ENCODE measurements around the gene LRRC43.
A peak's percentile ranks its signal among the peaks of the same experiment; 100 is the strongest.

The LRRC43 gene

GRCh38 chr12:122139266-122139665 lies 43.7 kb upstream of the LRRC43 start:
- no CpG with 5 or more reads among the region's 15 CpGs for WGBS, 2 donors (ENCODE audit: extremely low coverage in 2 of 2, insufficient read length in 2 of 2, insufficient replicate concordance in 1 of 2)
- no peak overlapping the region for H2BK5ac ChIP-seq (ENCODE audit: low read length)

DNA sequence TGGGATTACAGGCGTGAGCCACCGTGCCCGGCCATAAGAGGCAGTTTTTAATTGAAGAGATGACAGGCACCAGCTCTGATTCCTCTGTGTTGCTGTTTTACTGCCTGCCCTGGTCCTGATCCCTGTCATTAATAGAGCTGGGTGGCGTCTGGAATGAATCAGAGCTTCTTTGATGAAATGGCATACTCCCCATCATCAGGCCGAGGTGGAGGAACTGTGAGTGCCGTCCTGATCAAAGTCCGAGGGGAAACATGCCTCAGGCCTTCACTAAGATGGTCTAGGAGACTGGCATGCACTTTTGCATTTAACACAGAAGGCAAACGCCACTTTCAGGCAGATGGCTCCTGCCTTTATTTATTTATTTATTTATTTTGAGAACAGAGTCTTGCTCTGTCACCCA lies 43.0 kb upstream of the LRRC43 start:
- no peak overlapping the region for H3K18ac ChIP-seq (ENCODE audit: low read length)
- no peak overlapping the region for H2AFZ ChIP-seq (ENCODE audit: low read length)
- H2BK5ac ChIP-seq (ENCODE audit: low read length) = no peak overlapping the region
- no peak overlapping the region for H3K4me2 ChIP-seq (ENCODE audit: insufficient read depth, low read length, poor library complexity, severe bottlenecking)
- H3K14ac ChIP-seq (ENCODE audit: low read length) = no peak overlapping the region
- no CpG with 5 or more reads among the region's 8 CpGs for WGBS, 2 donors (ENCODE audit: extremely low coverage in 2 of 2, insufficient read length in 2 of 2, insufficient replicate concordance in 1 of 2)
- no peak overlapping the region for H2BK15ac ChIP-seq (ENCODE audit: low read length)
- no peak overlapping the region for H2BK12ac ChIP-seq (ENCODE audit: low read length)
- no peaks in the 10 kb centered on the region for H3K27me3 ChIP-seq (ENCODE audit: control insufficient read depth in 3 of 3, insufficient read depth in 3 of 3, low read depth in 1 of 3, low read length in 3 of 3)
- H3K27ac ChIP-seq (replicated peaks; ENCODE audit: low read length) = no peak overlapping the region
- no peak overlapping the region for H2BK120ac ChIP-seq (ENCODE audit: low read depth, low read length)
- H4K91ac ChIP-seq (ENCODE audit: low read depth, low read length, poor library complexity) = no peak overlapping the region
- H3K9me3 ChIP-seq (replicated peaks in 1 of 2; ENCODE audit: control insufficient read depth in 2 of 2, insufficient read depth in 1 of 2, low read depth in 1 of 2, low read length in 2 of 2) = peaks cover 23 to 28% of the 10 kb centered on the region in 2 donors
- no peaks in the 10 kb centered on the region for H3K79me1 ChIP-seq (ENCODE audit: low read depth, low read length)
- H3K36me3 ChIP-seq (replicated peaks in 1 of 2; ENCODE audit: control insufficient read depth in 2 of 2, insufficient read depth in 2 of 2, low read length in 2 of 2) = peaks cover 14 to 77% of the 10 kb centered on the region in 2 donors
- no peak overlapping the region for H4K8ac ChIP-seq (ENCODE audit: low read depth, low read length)
- H3K4ac ChIP-seq (ENCODE audit: low read length) = no peak overlapping the region
- H2AK5ac ChIP-seq (ENCODE audit: low read depth, low read length) = no peak overlapping the region
- no peak overlapping the region for H3K9ac ChIP-seq (ENCODE audit: low read depth, low read length, poor library complexity)
- no peak for DNase-seq (ENCODE audit: low spot score)
- H3K23ac ChIP-seq (ENCODE audit: low read depth, low read length, poor library complexity) = no peak overlapping the region
- no peak overlapping the region for H3K4me3 ChIP-seq (ENCODE audit: low read length in 2 of 2)
- H3K4me1 ChIP-seq (ENCODE audit: control insufficient read depth in 2 of 2, insufficient read depth in 1 of 2, low read depth in 1 of 2, low read length in 2 of 2) = peaks cover 0 to 5% of the 10 kb centered on the region in 2 donors

More at GRCh38 chr12:122139266-122139665, 43.7 kb upstream of the LRRC43 start:
- H3K9ac ChIP-seq (ENCODE audit: low read depth, low read length, poor library complexity) = peak overlapping the region; percentile 51
- no peak overlapping the region for H3K4me3 ChIP-seq (ENCODE audit: low read length in 2 of 2)
- H3K36me3 ChIP-seq (replicated peaks in 1 of 2; ENCODE audit: control insufficient read depth in 2 of 2, insufficient read depth in 2 of 2, low read length in 2 of 2) = peaks cover 14 to 77% of the 10 kb centered on the region in 2 donors
- no peak overlapping the region for H2AK5ac ChIP-seq (ENCODE audit: low read depth, low read length)
- H3K4me2 ChIP-seq (ENCODE audit: insufficient read depth, low read length, poor library complexity, severe bottlenecking) = no peak overlapping the region
- no peak overlapping the region for H2BK12ac ChIP-seq (ENCODE audit: low read length)
- H3K27me3 ChIP-seq (ENCODE audit: control insufficient read depth in 3 of 3, insufficient read depth in 3 of 3, low read depth in 1 of 3, low read length in 3 of 3) = no peaks in the 10 kb centered on the region
- no peak overlapping the region for H3K4ac ChIP-seq (ENCODE audit: low read length)
- no peak overlapping the region for H3K14ac ChIP-seq (ENCODE audit: low read length)
- H3K23ac ChIP-seq (ENCODE audit: low read depth, low read length, poor library complexity) = peak overlapping the region; percentile 32
- H3K18ac ChIP-seq (ENCODE audit: low read length) = peak overlapping the region; percentile 55
- no peak overlapping the region for H4K91ac ChIP-seq (ENCODE audit: low read depth, low read length, poor library complexity)
- no peaks in the 10 kb centered on the region for H3K79me1 ChIP-seq (ENCODE audit: low read depth, low read length)
- H2AFZ ChIP-seq (ENCODE audit: low read length) = no peak overlapping the region
- H2BK120ac ChIP-seq (ENCODE audit: low read depth, low read length) = no peak overlapping the region
- peaks cover 23 to 28% of the 10 kb centered on the region in 2 donors for H3K9me3 ChIP-seq (replicated peaks in 1 of 2; ENCODE audit: control insufficient read depth in 2 of 2, insufficient read depth in 1 of 2, low read depth in 1 of 2, low read length in 2 of 2)
- H3K4me1 ChIP-seq (ENCODE audit: control insufficient read depth in 2 of 2, insufficient read depth in 1 of 2, low read depth in 1 of 2, low read length in 2 of 2) = peaks cover 0 to 5% of the 10 kb centered on the region in 2 donors
- no peak overlapping the region for H4K8ac ChIP-seq (ENCODE audit: low read depth, low read length)
- no peak for DNase-seq (ENCODE audit: low spot score)
- H3K27ac ChIP-seq (replicated peaks; ENCODE audit: low read length) = no peak overlapping the region
- no peak overlapping the region for H2BK15ac ChIP-seq (ENCODE audit: low read length)

GRCh38 chr12:122140467-122141257 lies 42.3 kb upstream of the LRRC43 start:
- Histone ChIP-seq H3K9ac (ENCODE audit: low read depth, low read length, poor library complexity) (no peak overlapping the region), H3K23ac (ENCODE audit: low read depth, low read length, poor library complexity) (no peak overlapping the region), H2BK15ac (ENCODE audit: low read length) (no peak overlapping the region), H3K9me3 (replicated peaks in 1 of 2; ENCODE audit: control insufficient read depth in 2 of 2, insufficient read depth in 1 of 2, low read depth in 1 of 2, low read length in 2 of 2) (peaks cover 23 to 28% of the 10 kb centered on the region in 2 donors), H3K36me3 (replicated peaks in 1 of 2; ENCODE audit: control insufficient read depth in 2 of 2, insufficient read depth in 2 of 2, low read length in 2 of 2) (peaks cover 13 to 70% of the 10 kb centered on the region in 2 donors), H3K27ac (replicated peaks; ENCODE audit: low read length) (no peak overlapping the region), H3K4ac (ENCODE audit: low read length) (no peak overlapping the region), H2AFZ (ENCODE audit: low read length) (no peak overlapping the region), H3K14ac (ENCODE audit: low read length) (no peak overlapping the region), H3K4me2 (ENCODE audit: insufficient read depth, low read length, poor library complexity, severe bottlenecking) (no peak overlapping the region), H3K18ac (ENCODE audit: low read length) (no peak overlapping the region), H4K91ac (ENCODE audit: low read depth, low read length, poor library complexity) (no peak overlapping the region), H3K27me3 (ENCODE audit: control insufficient read depth in 3 of 3, insufficient read depth in 3 of 3, low read depth in 1 of 3, low read length in 3 of 3) (no peaks in the 10 kb centered on the region), H4K8ac (ENCODE audit: low read depth, low read length) (no peak overlapping the region), H3K79me1 (ENCODE audit: low read depth, low read length) (no peaks in the 10 kb centered on the region), H2BK12ac (ENCODE audit: low read length) (no peak overlapping the region), H3K4me1 (ENCODE audit: control insufficient read depth in 2 of 2, insufficient read depth in 1 of 2, low read depth in 1 of 2, low read length in 2 of 2) (peaks cover 0 to 5% of the 10 kb centered on the region in 2 donors), H2BK120ac (ENCODE audit: low read depth, low read length) (no peak overlapping the region), H2BK5ac (ENCODE audit: low read length) (peak overlapping the region; percentile 70), H2AK5ac (ENCODE audit: low read depth, low read length) (no peak overlapping the region), H3K4me3 (ENCODE audit: low read length in 2 of 2) (no peak overlapping the region)
- WGBS, 2 donors (ENCODE audit: extremely low coverage in 2 of 2, insufficient read length in 2 of 2, insufficient replicate concordance in 1 of 2) = no CpG with 5 or more reads among the region's 19 CpGs
- DNase-seq (ENCODE audit: low spot score) = no peak

- peaks cover 12 to 65% of the 10 kb centered on the region in 2 donors for H3K36me3 ChIP-seq (replicated peaks in 1 of 2; ENCODE audit: control insufficient read depth in 2 of 2, insufficient read depth in 2 of 2, low read length in 2 of 2)
- no peak overlapping the region for H2BK120ac ChIP-seq (ENCODE audit: low read depth, low read length)
- H3K27me3 ChIP-seq (ENCODE audit: control insufficient read depth in 3 of 3, insufficient read depth in 3 of 3, low read depth in 1 of 3, low read length in 3 of 3) = no peaks in the 10 kb centered on the region
- no peak overlapping the region for H3K23ac ChIP-seq (ENCODE audit: low read depth, low read length, poor library complexity)
- H3K4me2 ChIP-seq (ENCODE audit: insufficient read depth, low read length, poor library complexity, severe bottlenecking) = no peak overlapping the region
- no peak overlapping the region for H2BK12ac ChIP-seq (ENCODE audit: low read length)
- H3K79me1 ChIP-seq (ENCODE audit: low read depth, low read length) = no peaks in the 10 kb centered on the region
- no CpG with 5 or more reads among the region's 21 CpGs for WGBS, 2 donors (ENCODE audit: extremely low coverage in 2 of 2, insufficient read length in 2 of 2, insufficient replicate concordance in 1 of 2)
- no peak overlapping the region for H3K14ac ChIP-seq (ENCODE audit: low read length)
- no peak overlapping the region for H4K91ac ChIP-seq (ENCODE audit: low read depth, low read length, poor library complexity)
- no peak overlapping the region for H3K9ac ChIP-seq (ENCODE audit: low read depth, low read length, poor library complexity)
- H3K4me1 ChIP-seq (ENCODE audit: control insufficient read depth in 2 of 2, insufficient read depth in 1 of 2, low read depth in 1 of 2, low read length in 2 of 2) = peaks cover 0 to 5% of the 10 kb centered on the region in 2 donors
- H2AFZ ChIP-seq (ENCODE audit: low read length) = no peak overlapping the region
- H3K27ac ChIP-seq (replicated peaks; ENCODE audit: low read length) = no peak overlapping the region
- DNase-seq (ENCODE audit: low spot score) = no peak
- H3K18ac ChIP-seq (ENCODE audit: low read length) = peak overlapping the region; percentile 32
- H4K8ac ChIP-seq (ENCODE audit: low read depth, low read length) = peak overlapping the region; percentile 19
- H2AK5ac ChIP-seq (ENCODE audit: low read depth, low read length) = no peak overlapping the region
- no peak overlapping the region for H2BK15ac ChIP-seq (ENCODE audit: low read length)
- H3K4me3 ChIP-seq (ENCODE audit: low read length in 2 of 2) = no peak overlapping the region
- H2BK5ac ChIP-seq (ENCODE audit: low read length) = no peak overlapping the region
- H3K4ac ChIP-seq (ENCODE audit: low read length) = no peak overlapping the region
- H3K9me3 ChIP-seq (replicated peaks in 1 of 2; ENCODE audit: control insufficient read depth in 2 of 2, insufficient read depth in 1 of 2, low read depth in 1 of 2, low read length in 2 of 2) = peaks cover 23 to 28% of the 10 kb centered on the region in 2 donors
Observed at GRCh38 chr12:122141911-122142725, 40.8 kb upstream of the LRRC43 start.
